BE2C (cell line): ENCODE results near the gene JPT1.

ENCODE experiments used
- DNase-seq: peaks from one replicate; pipeline ENCODE4 v3.0.0-alpha.2; 2020
- H3K27me3 ChIP-seq: fragments of 250-450 bp; sonication (Bioruptor Pico); 2 replicates; pipeline ENCODE4 v1.5.1; 2020; ENCODE audit warnings: mild to moderate bottlenecking
- H3K36me3 ChIP-seq: fragments of 250-450 bp; sonication (Bioruptor Pico); 2 replicates; pipeline ENCODE4 v1.5.1; 2020; ENCODE audit warnings: mild to moderate bottlenecking
- H3K4me1 ChIP-seq: fragments of 250-450 bp; sonication (Bioruptor Pico); 2 replicates; pipeline ENCODE4 v1.5.1; 2020
- H3K4me3 ChIP-seq: 2 replicates; pipeline ENCODE4 v1.5.1; 2011; ENCODE audit warnings: low read depth, low read length
- H3K9me3 ChIP-seq: fragments of 250-450 bp; sonication (Bioruptor Pico); 2 replicates; pipeline ENCODE4 v1.5.1; 2020
- CTCF ChIP-seq: IDR thresholded peaks from 2 replicates; pipeline ENCODE4 v1.5.1; 2012; ENCODE audit warnings: mild to moderate bottlenecking, low read depth, low read length

Gene JPT1

GRCh38 chr17:75152523-75152921 is 1.8 kb downstream of the JPT1 start:
- H3K36me3 ChIP-seq = peaks cover 51% of the 10 kb centered on the region
- peaks cover 5% of the 10 kb centered on the region; the same call in 1 of the 2 replicates for H3K4me1 ChIP-seq
- no peak for DNase-seq
- no peak for TF ChIP-seq CTCF
- no peaks in the 10 kb centered on the region for H3K27me3 ChIP-seq
- peak overlapping the region; percentile 100 for H3K4me3 ChIP-seq
- no peaks in the 10 kb centered on the region for H3K9me3 ChIP-seq

GRCh38 chr17:75151930-75152329 is 2.4 kb downstream of the JPT1 start:
- no peaks in the 10 kb centered on the region for H3K9me3 ChIP-seq
- peaks cover 57% of the 10 kb centered on the region for H3K36me3 ChIP-seq
- H3K27me3 ChIP-seq = no peaks in the 10 kb centered on the region
- H3K4me1 ChIP-seq = peaks cover 5% of the 10 kb centered on the region; the same call in 1 of the 2 replicates
- no peak for DNase-seq
- peak overlapping the region; percentile 100 for H3K4me3 ChIP-seq
- TF ChIP-seq CTCF = no peak

GRCh38 chr17:75147878-75148546 is 6.3 kb downstream of the JPT1 start:
- peaks cover 88% of the 10 kb centered on the region for H3K36me3 ChIP-seq
- H3K9me3 ChIP-seq = no peaks in the 10 kb centered on the region
- DNase-seq = no peak

GRCh38 chr17:75146592-75146991 is 7.7 kb downstream of the JPT1 start:
- TF ChIP-seq CTCF = no peak
- Histone ChIP-seq H3K27me3 (no peaks in the 10 kb centered on the region), H3K9me3 (no peaks in the 10 kb centered on the region), H3K4me3 (no peak overlapping the region), H3K36me3 (peaks cover 92% of the 10 kb centered on the region), H3K4me1 (no peaks in the 10 kb centered on the region)
- no peak for DNase-seq

More at GRCh38 chr17:75147878-75148546, 6.3 kb downstream of the JPT1 start:
- Histone ChIP-seq H3K4me3 (no peak overlapping the region), H3K27me3 (no peaks in the 10 kb centered on the region), H3K4me1 (no peaks in the 10 kb centered on the region)
- no peak for TF ChIP-seq CTCF

- H3K9me3 ChIP-seq = no peaks in the 10 kb centered on the region
- H3K4me1 ChIP-seq = no peaks in the 10 kb centered on the region
- H3K27me3 ChIP-seq = no peaks in the 10 kb centered on the region
- H3K36me3 ChIP-seq = peaks cover 97% of the 10 kb centered on the region
- no peak for DNase-seq
- TF ChIP-seq CTCF = no peak
- no peak overlapping the region for H3K4me3 ChIP-seq
Observed at GRCh38 chr17:75144816-75145512, 9.3 kb downstream of the JPT1 start.
